ENCODE results near the gene C11orf68.

C11orf68 gene

DNA sequence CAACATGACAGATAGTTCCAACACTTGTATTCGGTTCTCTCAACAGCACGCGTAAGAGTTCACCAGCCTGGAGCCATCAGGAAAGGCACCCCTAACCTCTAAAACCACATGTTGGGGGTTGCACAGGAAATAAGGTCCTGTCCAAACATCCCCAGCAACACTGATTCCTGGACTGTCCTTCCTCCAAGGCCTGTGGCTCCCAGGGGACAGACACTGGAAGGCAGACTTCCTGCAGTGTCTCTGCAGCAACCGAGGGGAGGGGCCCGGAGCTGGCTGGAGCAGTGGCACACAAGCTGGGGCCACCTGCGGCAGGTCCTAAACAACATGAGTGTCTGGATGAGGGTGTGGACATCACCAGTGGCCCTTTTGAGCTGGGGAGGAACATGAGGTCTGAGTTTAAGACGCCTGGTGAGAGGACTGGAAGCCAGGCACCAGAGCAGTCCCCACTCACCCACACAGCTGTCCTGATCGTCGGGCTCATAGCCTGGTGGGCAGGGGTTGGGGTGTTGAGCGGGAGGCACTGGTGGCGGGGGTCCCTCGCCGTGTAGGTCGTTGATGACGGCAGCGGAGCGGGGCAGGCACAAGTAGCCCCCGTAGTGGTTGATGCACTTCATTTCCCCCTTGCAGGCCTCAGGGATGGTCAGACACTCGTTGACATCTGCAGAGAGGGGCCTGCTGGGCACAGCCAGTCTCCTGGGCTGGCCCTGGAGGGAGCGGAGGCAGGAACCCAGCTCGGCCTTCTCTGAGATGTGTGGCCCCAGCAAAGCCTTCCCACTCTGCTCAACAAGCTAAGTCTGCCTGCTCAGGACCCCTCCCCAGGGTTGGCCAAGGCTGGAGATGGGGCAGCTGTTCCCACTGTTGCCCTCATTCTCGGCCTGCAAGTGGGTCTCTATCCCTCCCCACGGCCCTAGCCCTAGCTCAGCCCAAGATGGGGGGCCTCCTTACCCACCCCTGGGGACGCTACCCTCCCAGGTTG, 47.9 kb downstream of the C11orf68 start:
- no peak overlapping the region for H3K4me3 ChIP-seq (ENCODE audit: low read depth, low read length)
- no peak for DNase-seq (ENCODE audit: low read depth)
- TF ChIP-seq, protein P1, sequence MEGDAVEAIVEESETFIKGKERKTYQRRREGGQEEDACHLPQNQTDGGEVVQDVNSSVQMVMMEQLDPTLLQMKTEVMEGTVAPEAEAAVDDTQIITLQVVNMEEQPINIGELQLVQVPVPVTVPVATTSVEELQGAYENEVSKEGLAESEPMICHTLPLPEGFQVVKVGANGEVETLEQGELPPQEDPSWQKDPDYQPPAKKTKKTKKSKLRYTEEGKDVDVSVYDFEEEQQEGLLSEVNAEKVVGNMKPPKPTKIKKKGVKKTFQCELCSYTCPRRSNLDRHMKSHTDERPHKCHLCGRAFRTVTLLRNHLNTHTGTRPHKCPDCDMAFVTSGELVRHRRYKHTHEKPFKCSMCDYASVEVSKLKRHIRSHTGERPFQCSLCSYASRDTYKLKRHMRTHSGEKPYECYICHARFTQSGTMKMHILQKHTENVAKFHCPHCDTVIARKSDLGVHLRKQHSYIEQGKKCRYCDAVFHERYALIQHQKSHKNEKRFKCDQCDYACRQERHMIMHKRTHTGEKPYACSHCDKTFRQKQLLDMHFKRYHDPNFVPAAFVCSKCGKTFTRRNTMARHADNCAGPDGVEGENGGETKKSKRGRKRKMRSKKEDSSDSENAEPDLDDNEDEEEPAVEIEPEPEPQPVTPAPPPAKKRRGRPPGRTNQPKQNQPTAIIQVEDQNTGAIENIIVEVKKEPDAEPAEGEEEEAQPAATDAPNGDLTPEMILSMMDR (IDR thresholded peaks at IDR 0.05; ENCODE audit: insufficient read depth, low read depth, low read length, missing control alignments), result no peak

DNA sequence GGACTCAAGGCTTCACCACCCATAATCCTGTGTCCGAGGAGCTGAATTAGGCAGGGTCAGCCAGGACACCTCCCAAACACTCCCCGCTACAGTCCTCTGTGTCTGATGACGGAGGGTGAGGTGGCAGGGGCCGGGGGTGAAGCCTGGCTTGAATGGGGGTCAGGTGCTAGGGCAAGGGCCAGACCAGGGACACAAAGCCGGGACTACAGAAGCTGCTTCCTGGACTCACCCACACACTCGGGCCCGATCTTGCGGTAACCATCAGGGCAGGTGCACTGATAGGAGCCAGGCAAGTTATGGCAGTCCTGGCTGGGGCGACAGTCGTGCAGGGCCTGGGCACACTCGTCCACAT, 48.6 kb downstream of the C11orf68 start:
- TF ChIP-seq, protein P1 (IDR thresholded peaks at IDR 0.05; ENCODE audit: insufficient read depth, low read depth, low read length, missing control alignments), result no peak
- no peak overlapping the region for H3K4me3 ChIP-seq (ENCODE audit: low read depth, low read length)
- DNase-seq (ENCODE audit: low read depth), result no peak

DNA sequence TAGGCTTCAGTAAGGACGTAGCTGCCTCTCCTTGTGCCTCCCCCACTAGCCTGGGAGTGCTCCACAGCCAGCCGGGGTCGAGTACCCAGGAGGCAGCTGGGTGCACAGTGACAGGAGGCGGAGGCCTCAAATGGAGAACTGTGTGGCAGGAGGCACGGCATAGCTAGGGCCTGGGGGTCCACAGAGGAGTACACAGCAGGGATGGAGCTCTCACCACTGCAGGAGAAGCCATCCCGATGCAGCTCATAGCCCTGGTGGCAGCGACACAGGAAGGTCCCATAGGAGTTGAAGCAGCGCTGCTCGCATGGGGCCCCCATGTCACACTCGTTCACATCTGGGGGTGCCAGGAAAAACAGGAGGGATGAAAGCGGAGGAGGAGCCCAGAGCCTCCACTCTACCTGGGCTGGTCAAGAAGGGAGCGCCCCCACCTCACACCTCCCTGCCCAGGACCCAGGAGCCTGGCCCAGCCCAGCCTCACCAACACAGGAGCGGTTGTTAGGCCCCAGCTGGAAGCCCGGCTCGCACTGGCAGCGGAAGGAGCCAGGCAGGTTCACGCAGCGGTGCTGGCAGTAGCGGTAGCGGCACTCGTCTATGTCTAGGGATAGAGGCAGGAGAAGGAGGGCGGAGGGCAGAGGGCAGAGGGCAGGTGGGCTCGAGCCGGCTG, 49.1 kb downstream of the C11orf68 start:
- H3K4me3 ChIP-seq (ENCODE audit: low read depth, low read length), result no peak overlapping the region
- TF ChIP-seq, protein P1 (IDR thresholded peaks at IDR 0.05; ENCODE audit: insufficient read depth, low read depth, low read length, missing control alignments), result no peak
- DNase-seq (ENCODE audit: low read depth), result no peak

DNA sequence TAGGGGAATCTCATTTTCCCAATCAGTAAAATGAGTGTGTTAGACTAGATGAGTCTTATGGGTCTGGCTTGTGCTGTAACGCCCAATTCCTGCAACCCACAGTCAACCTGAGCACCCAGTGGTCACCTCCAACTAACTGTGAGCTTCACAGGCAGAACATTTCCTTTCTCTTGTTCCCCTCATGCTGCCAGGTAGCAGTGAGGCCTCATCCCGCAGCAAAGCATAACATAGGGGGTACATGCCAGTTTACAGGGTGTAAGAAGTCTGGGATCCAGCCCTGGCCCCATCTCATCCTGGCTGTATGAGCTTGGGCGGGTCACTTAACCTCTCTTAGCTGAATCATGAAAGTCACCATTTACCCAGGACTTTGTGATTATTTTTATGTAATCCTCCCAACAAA, 50.0 kb downstream of the C11orf68 start:
- H3K4me3 ChIP-seq (ENCODE audit: low read depth, low read length), result no peak overlapping the region
- no peak for DNase-seq (ENCODE audit: low read depth)
- TF ChIP-seq, protein P1 (IDR thresholded peaks at IDR 0.05; ENCODE audit: insufficient read depth, low read depth, low read length, missing control alignments), result no peak

DNA sequence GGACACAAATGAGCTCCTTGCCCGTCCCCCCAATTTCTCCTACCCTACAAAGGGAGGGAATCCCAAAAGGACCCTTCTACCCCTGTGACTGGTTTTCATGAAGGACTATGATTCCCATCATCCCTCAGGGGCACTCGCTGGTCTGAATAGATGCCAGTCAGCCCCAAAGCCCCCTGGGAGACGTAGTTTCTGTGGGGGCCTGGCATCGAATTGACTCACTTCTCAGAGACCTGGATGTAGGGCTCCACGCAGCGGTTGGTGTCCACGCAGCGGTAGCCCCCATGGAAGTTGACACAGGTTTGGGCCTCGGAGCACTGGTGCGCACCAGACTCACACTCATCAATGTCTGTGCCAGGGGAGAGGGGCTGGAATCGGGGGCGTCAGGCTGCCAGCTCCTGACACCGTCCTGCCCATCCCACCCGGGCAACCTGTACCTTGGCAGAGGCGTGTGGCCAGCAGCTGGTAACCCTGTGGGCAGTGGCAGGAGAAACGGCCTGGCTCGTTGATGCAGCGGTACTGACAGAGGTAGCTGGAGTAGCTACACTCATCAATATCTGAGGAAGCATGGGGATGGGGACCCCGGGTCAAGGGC, 50.7 kb downstream of the C11orf68 start:
- TF ChIP-seq, protein P1 (IDR thresholded peaks at IDR 0.05; ENCODE audit: insufficient read depth, low read depth, low read length, missing control alignments), result no peak
- DNase-seq (ENCODE audit: low read depth), result peak; percentile 39
- no peak overlapping the region for H3K4me3 ChIP-seq (ENCODE audit: low read depth, low read length)

DNA sequence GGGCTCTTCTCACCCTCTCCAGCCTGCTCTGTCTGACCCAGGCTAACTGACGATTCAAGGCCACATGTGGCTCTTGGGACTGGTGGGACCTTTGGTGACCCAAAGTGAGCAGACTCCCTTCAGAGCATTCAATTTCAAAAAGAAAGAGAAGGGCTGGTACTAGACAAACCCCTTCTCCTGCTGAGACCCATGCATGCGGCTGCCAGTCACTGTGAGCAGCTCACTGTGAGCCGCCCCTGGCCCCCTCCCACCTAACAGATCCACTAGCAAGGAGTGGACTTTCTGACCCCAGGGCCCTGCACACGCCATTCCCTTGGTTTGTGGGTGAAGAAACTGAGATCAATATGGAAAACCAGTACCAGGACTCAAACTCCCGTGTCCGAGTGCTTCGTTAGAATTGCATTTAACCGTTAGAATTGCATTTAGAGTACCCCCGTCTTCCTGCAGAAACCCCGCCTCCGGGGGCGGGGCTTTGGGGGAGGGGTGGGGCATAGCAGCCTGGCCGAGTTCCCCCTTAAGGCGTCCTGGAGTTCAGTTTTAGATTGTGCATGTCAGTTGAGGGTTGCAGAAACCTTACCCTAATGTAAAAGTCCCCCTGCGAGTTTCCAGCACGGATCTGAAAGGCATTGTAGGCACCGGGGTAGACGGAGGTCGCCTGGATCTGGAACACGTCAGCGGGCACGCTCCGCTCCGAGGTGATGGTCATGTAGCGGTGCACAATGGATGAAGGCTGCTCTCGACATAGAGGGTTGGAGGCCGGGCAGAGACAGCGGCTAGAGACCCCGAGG, 51.4 kb downstream of the C11orf68 start:
- H3K4me3 ChIP-seq (ENCODE audit: low read depth, low read length), result no peak overlapping the region
- no peak for DNase-seq (ENCODE audit: low read depth)
- TF ChIP-seq, protein P1 (IDR thresholded peaks at IDR 0.05; ENCODE audit: insufficient read depth, low read depth, low read length, missing control alignments), result no peak
